RWPE2 (cell line): ENCODE results near the gene UBE2L3.
"Not testable (repeated sequence)": the region's sequence is repeated elsewhere in the genome, so short reads cannot be mapped to it uniquely, and the experiment has no call there.

Source experiments
- ATAC-seq: fragments of 200-7000 bp; cut with Tn5 transposase; 3 replicates; pipeline ENCODE4 v1.9.1; 2021; ENCODE audit warnings: low read depth
- DNase-seq: peaks from one replicate; pipeline ENCODE4 v3.0.0-alpha.2; 2020; ENCODE audit warnings: low spot score
- H3K27ac ChIP-seq: fragments of 450-650 bp; 2 replicates; pipeline ENCODE4 v1.5.1; 2017; ENCODE audit warnings: mild to moderate bottlenecking; ENCODE audit not compliant: poor library complexity, severe bottlenecking
- H3K27me3 ChIP-seq: fragments of 250-450 bp; sonication (Bioruptor Pico); 2 replicates; pipeline ENCODE4 v1.5.1; 2021; ENCODE audit warnings: mild to moderate bottlenecking, moderate library complexity; ENCODE audit not compliant: insufficient read depth, poor library complexity, severe bottlenecking
- H3K36me3 ChIP-seq: fragments of 250-450 bp; sonication (Bioruptor Pico); 2 replicates; pipeline ENCODE4 v1.5.1; 2020; ENCODE audit warnings: low read depth, mild to moderate bottlenecking, moderate library complexity
- H3K4me1 ChIP-seq: fragments of 250-450 bp; sonication (Bioruptor Pico); 2 replicates; pipeline ENCODE4 v1.5.1; 2021; ENCODE audit warnings: mild to moderate bottlenecking, moderate library complexity; ENCODE audit not compliant: insufficient read depth, poor library complexity, severe bottlenecking
- H3K4me3 ChIP-seq: fragments of 250-450 bp; sonication (Bioruptor Pico); 2 replicates; pipeline ENCODE4 v1.5.1; 2021; ENCODE audit warnings: mild to moderate bottlenecking, moderate library complexity; ENCODE audit not compliant: severe bottlenecking
- H3K9me3 ChIP-seq: fragments of 250-450 bp; sonication (Bioruptor Pico); 2 replicates; pipeline ENCODE4 v1.5.1; 2021; ENCODE audit warnings: mild to moderate bottlenecking, moderate library complexity; ENCODE audit not compliant: severe bottlenecking
- CTCF ChIP-seq: fragments of 450-650 bp; IDR thresholded peaks from one replicate; pipeline ENCODE4 v1.5.1; 2017; ENCODE audit warnings: mild to moderate bottlenecking, moderate library complexity; ENCODE audit not compliant: poor library complexity, severe bottlenecking

UBE2L3 gene

GRCh38 chr22:21591695-21592094 is 24.2 kb downstream of the UBE2L3 start:
- no peak for DNase-seq
- H3K4me1 ChIP-seq: no peaks in the 10 kb centered on the region
- peak; percentile 29; the same call in 1 of the 3 replicates for ATAC-seq
- peaks cover 39% of the 10 kb centered on the region for H3K36me3 ChIP-seq
- H3K27ac ChIP-seq: no peak overlapping the region
- H3K4me3 ChIP-seq: no peak overlapping the region
- no peaks in the 10 kb centered on the region for H3K27me3 ChIP-seq
- TF ChIP-seq CTCF: no peak
- no peaks in the 10 kb centered on the region for H3K9me3 ChIP-seq

DNA sequence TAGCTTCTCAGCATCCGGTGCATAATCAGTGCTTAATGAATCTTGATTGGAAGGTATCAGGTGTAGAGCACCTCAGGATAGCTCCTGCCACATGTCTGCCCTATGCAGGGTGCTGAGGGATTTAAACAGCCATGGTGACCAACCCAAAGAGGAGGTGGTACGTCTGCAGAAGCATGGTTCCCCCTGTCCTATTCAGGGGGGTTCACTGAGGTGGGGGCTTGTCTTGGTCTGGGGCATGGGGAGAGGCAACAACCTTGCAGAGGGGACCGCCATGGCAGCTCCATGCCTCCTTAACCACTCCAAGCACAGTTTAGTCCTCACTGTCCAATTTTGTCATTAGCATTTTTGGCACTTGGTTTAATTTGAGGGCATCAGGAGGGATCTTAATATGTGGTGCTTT is 24.9 kb downstream of the UBE2L3 start:
- Histone ChIP-seq H3K4me1 (no peaks in the 10 kb centered on the region), H3K9me3 (no peaks in the 10 kb centered on the region), H3K27me3 (no peaks in the 10 kb centered on the region), H3K4me3 (no peak overlapping the region), H3K27ac (no peak overlapping the region), H3K36me3 (peaks cover 46% of the 10 kb centered on the region)
- DNase-seq (no peak), ATAC-seq (no peak)
- no peak for TF ChIP-seq CTCF

DNA sequence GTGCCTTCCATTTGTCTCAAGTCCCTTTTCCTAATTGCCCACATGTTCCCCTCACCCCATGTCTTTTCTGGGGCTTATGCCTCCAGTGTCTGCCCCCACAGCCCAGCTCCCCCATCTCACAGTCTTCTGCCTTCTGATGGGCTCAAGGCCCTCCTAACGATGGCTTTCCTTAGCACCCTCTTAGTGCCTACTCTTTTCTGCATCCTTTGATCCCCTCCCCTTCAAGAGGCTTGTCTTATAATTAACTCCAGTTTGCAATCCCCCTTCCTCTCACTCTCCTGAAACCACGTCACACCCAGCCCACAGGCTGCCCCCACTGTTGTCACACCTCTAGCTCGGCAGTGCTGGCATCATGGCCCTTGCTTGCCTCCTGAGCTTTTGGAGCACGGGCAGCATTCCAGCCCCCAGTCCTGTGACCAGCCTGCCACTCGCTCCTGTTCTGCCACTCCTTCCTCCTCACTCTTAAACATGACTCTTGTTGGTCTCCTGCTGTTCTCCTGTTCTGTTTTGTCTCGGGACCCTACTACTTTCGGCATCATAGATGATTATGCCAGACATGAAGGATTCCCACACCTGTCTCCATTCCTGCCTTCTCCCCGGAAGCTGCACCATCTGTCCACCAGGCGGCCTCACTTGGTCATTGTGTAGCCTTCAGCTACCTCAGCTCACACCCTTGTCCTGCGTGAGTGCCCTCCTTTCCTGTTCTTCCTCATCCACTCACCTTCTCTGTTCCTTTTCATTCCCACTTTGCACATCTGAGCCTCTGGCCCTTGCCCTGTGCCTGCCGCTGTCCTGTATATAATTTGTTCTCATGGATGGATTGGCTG is 26.1 kb downstream of the UBE2L3 start:
- Histone ChIP-seq H3K27me3 (no peaks in the 10 kb centered on the region), H3K9me3 (no peaks in the 10 kb centered on the region), H3K4me3 (no peak overlapping the region), H3K36me3 (peaks cover 51% of the 10 kb centered on the region), H3K27ac (no peak overlapping the region), H3K4me1 (no peaks in the 10 kb centered on the region)
- peak; percentile 28 for TF ChIP-seq CTCF
- DNase-seq: no peak
- peak; percentile 52; the same call in 1 of the 3 replicates for ATAC-seq

DNA sequence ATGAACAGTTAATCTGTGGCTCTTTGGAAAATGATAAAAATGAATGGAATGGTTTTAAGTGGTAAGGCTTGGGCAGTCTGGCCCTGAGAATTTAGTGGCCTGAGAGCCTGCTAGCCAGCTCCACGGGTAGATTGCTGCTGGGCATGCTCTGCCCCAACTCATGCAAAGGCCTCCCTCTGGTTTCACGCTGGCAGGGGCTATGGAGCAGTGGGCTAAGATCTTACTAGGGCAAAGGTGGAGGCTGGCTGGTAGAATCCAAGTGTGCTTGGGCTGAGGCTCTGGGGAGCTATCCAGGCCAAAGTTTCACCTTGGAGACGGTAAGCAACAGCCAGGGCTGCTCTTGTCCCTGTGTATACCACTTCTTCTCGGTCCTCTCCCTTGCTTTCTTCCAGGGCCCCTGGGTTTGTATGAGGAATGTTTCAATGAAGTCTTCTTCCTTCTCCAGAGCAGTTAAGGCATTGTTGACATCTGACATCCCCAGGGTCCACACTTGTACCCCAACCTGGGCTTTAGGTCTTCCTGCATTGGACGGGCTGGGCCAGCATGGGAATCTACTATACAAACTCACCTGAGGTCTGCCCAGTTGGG is 27.4 kb downstream of the UBE2L3 start:
- Histone ChIP-seq H3K36me3 (peaks cover 55% of the 10 kb centered on the region), H3K4me1 (no peaks in the 10 kb centered on the region), H3K27ac (no peak overlapping the region), H3K4me3 (no peak overlapping the region), H3K27me3 (no peaks in the 10 kb centered on the region), H3K9me3 (no peaks in the 10 kb centered on the region)
- TF ChIP-seq CTCF: no peak
- ATAC-seq (no peak), DNase-seq (no peak)

GRCh38 chr22:21596356-21597135 is 29.0 kb downstream of the UBE2L3 start:
- H3K4me3 ChIP-seq, H3K27me3 ChIP-seq, DNase-seq, H3K4me1 ChIP-seq, H3K9me3 ChIP-seq, ATAC-seq, H3K27ac ChIP-seq: not testable (repeated sequence)
- peaks cover 61% of the 10 kb centered on the region for H3K36me3 ChIP-seq
